ENCODE data around the gene MAST4.

The MAST4 gene

DNA sequence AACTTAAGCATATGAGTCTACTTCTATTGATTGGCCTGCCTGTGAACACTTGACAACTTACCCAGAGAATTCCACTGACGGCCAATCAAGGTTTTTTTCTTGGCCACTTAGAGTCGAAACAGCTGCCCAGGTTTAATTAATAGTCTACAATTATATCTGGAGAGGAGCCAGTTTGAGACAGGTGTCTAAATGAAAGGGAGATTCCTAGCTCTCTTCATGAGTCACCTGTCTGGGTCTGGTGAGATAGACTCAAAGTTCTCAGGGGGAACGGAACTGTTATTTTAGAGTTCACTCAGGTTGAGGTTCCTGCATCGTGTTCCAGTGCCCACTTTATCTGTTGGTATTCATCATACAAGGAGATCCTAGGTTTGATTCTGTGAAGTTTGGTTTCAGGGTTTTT, 489.4 kb downstream of the MAST4 start:
- Histone ChIP-seq H3K27ac (ENCODE audit: low read depth, low read length) (no peak overlapping the region), H3K9ac (ENCODE audit: low read depth, low read length) (no peak overlapping the region), H3K27me3 (ENCODE audit: control insufficient read depth, insufficient read depth, low read length) (no peaks in the 10 kb centered on the region), H3K36me3 (ENCODE audit: control insufficient read depth, insufficient read depth, low read length) (no peaks in the 10 kb centered on the region), H3K4me3 (ENCODE audit: low read depth, low read length) (no peak overlapping the region), H3K4me1 (ENCODE audit: control insufficient read depth, insufficient read depth, low read length) (no peaks in the 10 kb centered on the region), H3K9me3 (ENCODE audit: control insufficient read depth, insufficient read depth, low read length) (no peaks in the 10 kb centered on the region)

GRCh38 chr5:67089200-67089725, 493.1 kb downstream of the MAST4 start:
- no peaks in the 10 kb centered on the region for H3K9me3 ChIP-seq (ENCODE audit: control insufficient read depth, insufficient read depth, low read length)
- no peaks in the 10 kb centered on the region for H3K36me3 ChIP-seq (ENCODE audit: control insufficient read depth, insufficient read depth, low read length)
- H3K27ac ChIP-seq (ENCODE audit: low read depth, low read length), result no peak overlapping the region
- H3K27me3 ChIP-seq (ENCODE audit: control insufficient read depth, insufficient read depth, low read length), result no peaks in the 10 kb centered on the region
- H3K4me3 ChIP-seq (ENCODE audit: low read depth, low read length), result no peak overlapping the region
- H3K9ac ChIP-seq (ENCODE audit: low read depth, low read length), result no peak overlapping the region
- H3K4me1 ChIP-seq (ENCODE audit: control insufficient read depth, insufficient read depth, low read length), result peaks cover 12% of the 10 kb centered on the region

GRCh38 chr5:67090040-67090439, 493.8 kb downstream of the MAST4 start:
- Histone ChIP-seq H3K9ac (ENCODE audit: low read depth, low read length) (no peak overlapping the region), H3K27ac (ENCODE audit: low read depth, low read length) (no peak overlapping the region), H3K36me3 (ENCODE audit: control insufficient read depth, insufficient read depth, low read length) (no peaks in the 10 kb centered on the region), H3K4me1 (ENCODE audit: control insufficient read depth, insufficient read depth, low read length) (peaks cover 19% of the 10 kb centered on the region), H3K9me3 (ENCODE audit: control insufficient read depth, insufficient read depth, low read length) (no peaks in the 10 kb centered on the region), H3K27me3 (ENCODE audit: control insufficient read depth, insufficient read depth, low read length) (no peaks in the 10 kb centered on the region), H3K4me3 (ENCODE audit: low read depth, low read length) (no peak overlapping the region)

- Histone ChIP-seq H3K27me3 (ENCODE audit: control insufficient read depth, insufficient read depth, low read length) (no peaks in the 10 kb centered on the region), H3K4me1 (ENCODE audit: control insufficient read depth, insufficient read depth, low read length) (peaks cover 25% of the 10 kb centered on the region), H3K4me3 (ENCODE audit: low read depth, low read length) (no peak overlapping the region), H3K27ac (ENCODE audit: low read depth, low read length) (no peak overlapping the region), H3K9ac (ENCODE audit: low read depth, low read length) (no peak overlapping the region), H3K9me3 (ENCODE audit: control insufficient read depth, insufficient read depth, low read length) (no peaks in the 10 kb centered on the region), H3K36me3 (ENCODE audit: control insufficient read depth, insufficient read depth, low read length) (no peaks in the 10 kb centered on the region)
These were observed 494.4 kb downstream of the MAST4 start for GRCh38 chr5:67090593-67090992.

DNA sequence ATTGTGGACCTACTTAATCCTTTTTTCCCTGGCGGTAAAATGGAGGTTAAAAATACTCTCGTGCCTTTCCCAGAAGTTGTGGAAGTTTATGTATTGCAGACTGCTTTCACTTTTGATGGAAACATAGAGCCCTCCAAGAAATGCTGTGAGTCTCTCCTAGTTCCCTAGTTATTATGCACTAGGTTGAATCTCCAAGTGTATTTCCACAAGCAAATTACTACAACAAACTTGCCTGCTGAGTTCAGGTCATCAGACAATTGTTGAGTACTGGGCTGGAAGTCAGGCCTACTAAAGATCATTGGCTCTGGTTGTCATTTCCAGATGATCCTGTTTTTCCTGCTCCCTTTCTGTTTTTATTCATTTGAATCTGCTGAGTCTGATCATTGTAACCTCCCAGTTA, 496.3 kb downstream of the MAST4 start:
- H3K27me3 ChIP-seq (ENCODE audit: control insufficient read depth, insufficient read depth, low read length), result no peaks in the 10 kb centered on the region
- no peak overlapping the region for H3K9ac ChIP-seq (ENCODE audit: low read depth, low read length)
- no peaks in the 10 kb centered on the region for H3K9me3 ChIP-seq (ENCODE audit: control insufficient read depth, insufficient read depth, low read length)
- H3K4me3 ChIP-seq (ENCODE audit: low read depth, low read length), result no peak overlapping the region
- H3K4me1 ChIP-seq (ENCODE audit: control insufficient read depth, insufficient read depth, low read length), result peaks cover 28% of the 10 kb centered on the region
- no peak overlapping the region for H3K27ac ChIP-seq (ENCODE audit: low read depth, low read length)
- H3K36me3 ChIP-seq (ENCODE audit: control insufficient read depth, insufficient read depth, low read length), result no peaks in the 10 kb centered on the region

DNA sequence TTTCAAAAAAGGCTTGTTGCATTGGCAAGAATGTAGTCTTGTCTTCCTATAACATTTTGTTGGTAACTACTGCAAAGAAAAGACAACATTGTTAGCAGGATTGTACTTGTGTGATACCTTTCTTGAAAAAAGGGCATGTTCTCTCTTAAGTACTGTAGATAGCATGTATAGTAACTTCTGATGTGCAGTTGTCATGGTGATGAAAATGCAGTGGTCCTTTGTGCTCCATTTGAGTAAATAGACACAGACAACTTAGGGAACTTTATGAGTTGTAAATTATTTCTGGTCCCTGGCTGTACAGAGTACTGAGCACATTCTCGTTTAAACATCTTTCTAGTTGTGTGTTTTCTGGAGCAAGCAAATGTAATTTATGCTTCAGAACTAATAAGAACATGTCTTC, 497.1 kb downstream of the MAST4 start:
- no peaks in the 10 kb centered on the region for H3K9me3 ChIP-seq (ENCODE audit: control insufficient read depth, insufficient read depth, low read length)
- H3K27ac ChIP-seq (ENCODE audit: low read depth, low read length), result no peak overlapping the region
- no peak overlapping the region for H3K9ac ChIP-seq (ENCODE audit: low read depth, low read length)
- no peaks in the 10 kb centered on the region for H3K27me3 ChIP-seq (ENCODE audit: control insufficient read depth, insufficient read depth, low read length)
- peaks cover 28% of the 10 kb centered on the region for H3K4me1 ChIP-seq (ENCODE audit: control insufficient read depth, insufficient read depth, low read length)
- no peaks in the 10 kb centered on the region for H3K36me3 ChIP-seq (ENCODE audit: control insufficient read depth, insufficient read depth, low read length)
- H3K4me3 ChIP-seq (ENCODE audit: low read depth, low read length), result no peak overlapping the region

DNA sequence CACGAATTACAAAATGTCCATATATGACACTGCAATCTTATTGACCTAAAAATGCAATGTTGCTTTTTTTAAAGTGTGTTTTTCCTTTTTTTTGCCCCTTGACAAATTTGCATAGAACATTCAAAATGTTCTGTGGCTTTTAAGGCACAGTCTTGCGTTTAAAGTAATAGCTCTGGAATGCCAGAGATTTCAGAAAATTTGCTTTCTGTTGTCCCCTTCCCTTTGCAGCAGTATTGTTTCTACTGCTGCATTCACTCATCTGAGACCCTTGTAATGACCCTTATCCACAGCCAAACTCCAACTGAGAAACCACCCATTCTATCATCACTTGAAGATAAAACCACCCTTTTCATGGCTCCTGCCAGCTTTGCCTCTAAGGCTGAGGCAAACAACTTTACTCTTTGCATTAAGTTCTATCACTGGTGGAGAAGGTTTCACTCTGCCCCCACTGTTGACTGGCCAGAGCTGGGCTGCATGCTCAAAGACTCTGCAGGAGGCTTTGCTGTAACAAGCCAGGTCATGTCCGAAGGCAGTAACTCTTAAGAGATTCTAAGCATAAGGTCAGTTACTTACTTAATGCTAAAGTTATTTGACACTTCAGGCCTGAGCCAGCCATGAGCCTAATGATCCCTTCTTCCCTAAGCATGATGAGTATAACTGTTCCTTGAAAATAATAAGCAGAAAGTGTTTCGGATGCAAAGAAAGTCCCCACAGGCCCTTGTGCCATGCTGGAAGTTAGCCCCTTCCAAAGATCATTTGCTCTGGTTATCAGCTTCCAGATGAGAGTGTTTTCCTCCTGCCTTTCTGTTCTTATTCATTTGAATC, 498.5 kb downstream of the MAST4 start:
- Histone ChIP-seq H3K27me3 (ENCODE audit: control insufficient read depth, insufficient read depth, low read length) (no peaks in the 10 kb centered on the region), H3K9ac (ENCODE audit: low read depth, low read length) (0 out of 2 replicates have a peak overlapping the region, but pooled peaks have one; percentile 5), H3K27ac (ENCODE audit: low read depth, low read length) (peak overlapping the region; percentile 61), H3K4me1 (ENCODE audit: control insufficient read depth, insufficient read depth, low read length) (peaks cover 28% of the 10 kb centered on the region), H3K36me3 (ENCODE audit: control insufficient read depth, insufficient read depth, low read length) (no peaks in the 10 kb centered on the region), H3K9me3 (ENCODE audit: control insufficient read depth, insufficient read depth, low read length) (no peaks in the 10 kb centered on the region), H3K4me3 (ENCODE audit: low read depth, low read length) (no peak overlapping the region)

DNA sequence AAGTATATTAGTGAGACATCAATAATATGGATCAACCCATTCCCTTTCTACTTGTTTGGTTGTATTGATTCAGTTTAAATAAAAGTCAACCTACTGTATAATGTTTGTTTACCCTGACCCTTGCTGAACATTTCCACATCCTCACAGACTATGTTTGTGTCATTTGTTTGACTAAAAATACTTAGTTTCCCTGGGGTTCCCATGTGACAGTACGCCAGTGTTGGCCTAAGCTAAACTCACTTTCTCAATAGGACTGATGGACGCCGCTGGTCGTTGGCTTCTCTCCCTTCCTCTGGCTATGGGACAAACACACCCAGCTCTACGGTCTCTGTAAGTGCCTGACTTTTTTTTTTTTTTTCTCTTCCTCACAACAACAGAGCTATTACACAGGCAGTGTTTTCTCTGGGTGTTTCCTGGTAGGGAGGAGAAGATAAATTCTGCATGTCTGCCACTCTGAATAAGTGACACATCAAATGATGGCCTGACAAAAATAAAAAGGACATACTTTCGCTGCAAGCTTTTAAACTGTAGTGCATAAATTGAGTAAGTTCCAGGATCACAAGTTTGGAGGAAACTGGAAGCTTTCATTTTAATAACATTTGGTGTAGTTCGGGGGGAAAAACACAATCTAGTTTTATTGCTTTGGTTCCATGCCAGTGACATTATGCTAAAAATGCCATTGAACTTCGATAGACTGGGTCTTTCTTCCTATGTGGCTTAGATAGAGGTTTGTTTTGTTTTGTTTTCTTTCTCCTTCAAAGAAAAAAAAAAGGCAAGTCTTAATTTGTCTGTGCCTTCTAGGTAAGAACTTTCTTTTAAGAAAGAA, 499.4 kb downstream of the MAST4 start:
- no peaks in the 10 kb centered on the region for H3K9me3 ChIP-seq (ENCODE audit: control insufficient read depth, insufficient read depth, low read length)
- peak overlapping the region; percentile 61 for H3K27ac ChIP-seq (ENCODE audit: low read depth, low read length)
- no peaks in the 10 kb centered on the region for H3K27me3 ChIP-seq (ENCODE audit: control insufficient read depth, insufficient read depth, low read length)
- no peak overlapping the region for H3K9ac ChIP-seq (ENCODE audit: low read depth, low read length)
- H3K4me1 ChIP-seq (ENCODE audit: control insufficient read depth, insufficient read depth, low read length), result peaks cover 28% of the 10 kb centered on the region
- no peaks in the 10 kb centered on the region for H3K36me3 ChIP-seq (ENCODE audit: control insufficient read depth, insufficient read depth, low read length)
- H3K4me3 ChIP-seq (ENCODE audit: low read depth, low read length), result no peak overlapping the region

- Histone ChIP-seq H3K4me1 (ENCODE audit: control insufficient read depth, insufficient read depth, low read length) (peaks cover 20% of the 10 kb centered on the region), H3K27me3 (ENCODE audit: control insufficient read depth, insufficient read depth, low read length) (no peaks in the 10 kb centered on the region), H3K27ac (ENCODE audit: low read depth, low read length) (no peak overlapping the region), H3K4me3 (ENCODE audit: low read depth, low read length) (no peak overlapping the region), H3K9me3 (ENCODE audit: control insufficient read depth, insufficient read depth, low read length) (no peaks in the 10 kb centered on the region), H3K36me3 (ENCODE audit: control insufficient read depth, insufficient read depth, low read length) (no peaks in the 10 kb centered on the region), H3K9ac (ENCODE audit: low read depth, low read length) (no peak overlapping the region)
These were observed 502.5 kb downstream of the MAST4 start for GRCh38 chr5:67098656-67099055.

GRCh38 chr5:67100301-67100700, 504.1 kb downstream of the MAST4 start:
- Histone ChIP-seq H3K4me1 (ENCODE audit: control insufficient read depth, insufficient read depth, low read length) (peaks cover 6% of the 10 kb centered on the region), H3K9me3 (ENCODE audit: control insufficient read depth, insufficient read depth, low read length) (no peaks in the 10 kb centered on the region), H3K27me3 (ENCODE audit: control insufficient read depth, insufficient read depth, low read length) (no peaks in the 10 kb centered on the region), H3K9ac (ENCODE audit: low read depth, low read length) (no peak overlapping the region), H3K4me3 (ENCODE audit: low read depth, low read length) (no peak overlapping the region), H3K36me3 (ENCODE audit: control insufficient read depth, insufficient read depth, low read length) (no peaks in the 10 kb centered on the region), H3K27ac (ENCODE audit: low read depth, low read length) (no peak overlapping the region)

- no peaks in the 10 kb centered on the region for H3K36me3 ChIP-seq (ENCODE audit: control insufficient read depth, insufficient read depth, low read length)
- no peaks in the 10 kb centered on the region for H3K27me3 ChIP-seq (ENCODE audit: control insufficient read depth, insufficient read depth, low read length)
- H3K9ac ChIP-seq (ENCODE audit: low read depth, low read length), result no peak overlapping the region
- H3K4me1 ChIP-seq (ENCODE audit: control insufficient read depth, insufficient read depth, low read length), result no peaks in the 10 kb centered on the region; the same call in 1 of the 2 replicates
- H3K27ac ChIP-seq (ENCODE audit: low read depth, low read length), result no peak overlapping the region
- no peaks in the 10 kb centered on the region for H3K9me3 ChIP-seq (ENCODE audit: control insufficient read depth, insufficient read depth, low read length)
- no peak overlapping the region for H3K4me3 ChIP-seq (ENCODE audit: low read depth, low read length)
These were observed 506.5 kb downstream of the MAST4 start for GRCh38 chr5:67102708-67103107.
